Right kidney (tissue), 1 donor: ENCODE data around the gene SDC3.
"Not testable (repeated sequence)": the region's sequence is repeated elsewhere in the genome, so short reads cannot be mapped to it uniquely, and the experiment has no call there.

Experiments used
- DNase-seq: peaks from one replicate; pipeline ENCODE4 v3.0.0-alpha.2; 2016

Gene SDC3

GRCh38 chr1:30876451-30877204 lies 31.9 kb downstream of the SDC3 start:
- no peak for DNase-seq

GRCh38 chr1:30875916-30876315 lies 32.6 kb downstream of the SDC3 start:
- DNase-seq, result no peak

GRCh38 chr1:30875197-30875596 lies 33.4 kb downstream of the SDC3 start:
- no peak for DNase-seq

- DNase-seq, result no peak
These were observed 34.4 kb downstream of the SDC3 start for GRCh38 chr1:30874176-30874575.

GRCh38 chr1:30872948-30873263 lies 35.7 kb downstream of the SDC3 start:
- no peak for DNase-seq

- DNase-seq, result no peak
These were observed 36.3 kb downstream of the SDC3 start for GRCh38 chr1:30872033-30872947.

GRCh38 chr1:30871276-30871871 lies 37.2 kb downstream of the SDC3 start:
- DNase-seq, result no peak

GRCh38 chr1:30870656-30871055 lies 37.9 kb downstream of the SDC3 start:
- DNase-seq, result no peak

- DNase-seq, result no peak
These were observed 38.5 kb downstream of the SDC3 start for GRCh38 chr1:30870035-30870434.

- no peak for DNase-seq
These were observed 39.6 kb downstream of the SDC3 start for GRCh38 chr1:30868833-30869435.

- not testable (repeated sequence) for DNase-seq
These were observed 40.5 kb downstream of the SDC3 start for GRCh38 chr1:30868057-30868456.

- DNase-seq, result no peak
These were observed 41.0 kb downstream of the SDC3 start for GRCh38 chr1:30867537-30867936.

GRCh38 chr1:30866594-30866993 lies 42.0 kb downstream of the SDC3 start:
- DNase-seq, result no peak

- no peak for DNase-seq
These were observed 43.9 kb downstream of the SDC3 start for GRCh38 chr1:30864681-30865080.

- DNase-seq, result no peak
These were observed 44.5 kb downstream of the SDC3 start for GRCh38 chr1:30863858-30864604.

GRCh38 chr1:30860320-30860652 lies 48.3 kb downstream of the SDC3 start:
- no peak for DNase-seq

- no peak for DNase-seq
These were observed 50.6 kb downstream of the SDC3 start for GRCh38 chr1:30857964-30858363.

- no peak for DNase-seq
These were observed 51.5 kb downstream of the SDC3 start for GRCh38 chr1:30857062-30857461.

GRCh38 chr1:30856260-30856790 lies 52.2 kb downstream of the SDC3 start:
- DNase-seq, result no peak

- no peak for DNase-seq
These were observed 52.8 kb downstream of the SDC3 start for GRCh38 chr1:30855686-30856259.

GRCh38 chr1:30853350-30853749 lies 55.2 kb downstream of the SDC3 start:
- DNase-seq, result no peak

- DNase-seq, result no peak
These were observed 56.5 kb downstream of the SDC3 start for GRCh38 chr1:30852026-30852425.
